Kidney epithelial cell (primary cell): ENCODE results near the gene NAT14. TPM values are rescaled to one million over a fixed set of nuclear protein-coding genes. Genes with fewer than 3 reads are reported as not detected.

ENCODE experiments used
- DNase-seq: peaks from one replicate; pipeline ENCODE4 v3.0.0-alpha.2; 2010; ENCODE audit warnings: low read depth
- H3K27me3 ChIP-seq: 2 replicates; pipeline ENCODE4 v1.6.0; 2011; ENCODE audit warnings: low read length; ENCODE audit not compliant: control insufficient read depth, insufficient read depth
- H3K36me3 ChIP-seq: 2 replicates; pipeline ENCODE4 v1.5.1; 2011; ENCODE audit warnings: low read length; ENCODE audit not compliant: control insufficient read depth, insufficient read depth
- H3K4me3 ChIP-seq: 2 replicates; pipeline ENCODE4 v1.5.1; 2011; ENCODE audit warnings: low read depth, mild to moderate bottlenecking, control low read depth, low read length
- total RNA-seq: library from RNA; depleted of rRNA; stranded (reverse); fragments of >200 nt; gene quantifications from 2 replicates; pipeline ENCODE4 v1.2.3, GENCODE V29; 2015
- TF ChIP-seq, protein P1 (sequence below): IDR thresholded peaks from 2 replicates; pipeline ENCODE4 v1.5.1; 2011; ENCODE audit warnings: mild to moderate bottlenecking, moderate library complexity, low read length, control low read depth, inconsistent platforms; ENCODE audit not compliant: insufficient read depth, poor library complexity, severe bottlenecking

NAT14 gene
- total RNA-seq, 1 donor from 2014 or later: 18.2 TPM

DNA sequence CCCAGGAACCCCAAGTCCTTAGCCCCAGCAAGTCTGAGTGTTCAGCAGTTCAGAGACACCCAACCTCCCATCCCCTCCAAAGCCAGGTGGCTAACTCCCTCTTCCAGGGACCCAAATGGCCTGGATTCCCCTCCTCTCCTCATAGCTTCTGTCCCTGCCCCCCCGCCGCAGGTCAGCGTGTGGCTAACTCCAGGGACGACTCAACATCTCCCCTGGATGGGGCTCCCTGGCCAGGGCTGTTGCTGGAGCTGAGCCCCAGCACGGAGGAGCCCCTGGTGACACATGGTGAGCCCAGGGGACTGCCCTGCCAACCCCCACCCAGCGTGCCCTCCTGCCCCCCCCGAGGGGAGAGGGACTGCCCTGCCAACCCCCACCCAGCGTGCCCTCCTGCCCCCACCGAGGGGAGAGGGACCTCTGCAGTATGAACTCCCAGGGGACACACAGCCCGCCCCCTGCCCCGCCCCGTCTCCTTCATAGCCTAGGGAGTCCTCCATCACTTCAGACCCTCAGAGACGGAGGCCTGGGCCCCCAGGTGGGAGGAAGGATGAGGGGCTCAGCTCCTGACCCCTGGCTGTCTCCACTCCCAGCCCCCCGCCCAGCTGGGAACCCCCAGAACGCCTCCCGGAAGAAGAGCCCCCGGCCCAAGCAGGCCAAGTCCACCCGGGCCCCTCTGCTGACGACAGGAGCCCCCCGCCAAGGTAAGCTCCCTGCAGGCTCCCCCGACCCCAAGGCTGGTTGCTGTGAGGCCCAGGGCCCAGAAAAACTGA, 4.9 kb downstream of the NAT14 start:
- Histone ChIP-seq H3K4me3 (no peak overlapping the region), H3K36me3 (no peaks in the 10 kb centered on the region), H3K27me3 (no peaks in the 10 kb centered on the region)
- TF ChIP-seq, protein P1, sequence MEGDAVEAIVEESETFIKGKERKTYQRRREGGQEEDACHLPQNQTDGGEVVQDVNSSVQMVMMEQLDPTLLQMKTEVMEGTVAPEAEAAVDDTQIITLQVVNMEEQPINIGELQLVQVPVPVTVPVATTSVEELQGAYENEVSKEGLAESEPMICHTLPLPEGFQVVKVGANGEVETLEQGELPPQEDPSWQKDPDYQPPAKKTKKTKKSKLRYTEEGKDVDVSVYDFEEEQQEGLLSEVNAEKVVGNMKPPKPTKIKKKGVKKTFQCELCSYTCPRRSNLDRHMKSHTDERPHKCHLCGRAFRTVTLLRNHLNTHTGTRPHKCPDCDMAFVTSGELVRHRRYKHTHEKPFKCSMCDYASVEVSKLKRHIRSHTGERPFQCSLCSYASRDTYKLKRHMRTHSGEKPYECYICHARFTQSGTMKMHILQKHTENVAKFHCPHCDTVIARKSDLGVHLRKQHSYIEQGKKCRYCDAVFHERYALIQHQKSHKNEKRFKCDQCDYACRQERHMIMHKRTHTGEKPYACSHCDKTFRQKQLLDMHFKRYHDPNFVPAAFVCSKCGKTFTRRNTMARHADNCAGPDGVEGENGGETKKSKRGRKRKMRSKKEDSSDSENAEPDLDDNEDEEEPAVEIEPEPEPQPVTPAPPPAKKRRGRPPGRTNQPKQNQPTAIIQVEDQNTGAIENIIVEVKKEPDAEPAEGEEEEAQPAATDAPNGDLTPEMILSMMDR: no peak
- DNase-seq: no peak

DNA sequence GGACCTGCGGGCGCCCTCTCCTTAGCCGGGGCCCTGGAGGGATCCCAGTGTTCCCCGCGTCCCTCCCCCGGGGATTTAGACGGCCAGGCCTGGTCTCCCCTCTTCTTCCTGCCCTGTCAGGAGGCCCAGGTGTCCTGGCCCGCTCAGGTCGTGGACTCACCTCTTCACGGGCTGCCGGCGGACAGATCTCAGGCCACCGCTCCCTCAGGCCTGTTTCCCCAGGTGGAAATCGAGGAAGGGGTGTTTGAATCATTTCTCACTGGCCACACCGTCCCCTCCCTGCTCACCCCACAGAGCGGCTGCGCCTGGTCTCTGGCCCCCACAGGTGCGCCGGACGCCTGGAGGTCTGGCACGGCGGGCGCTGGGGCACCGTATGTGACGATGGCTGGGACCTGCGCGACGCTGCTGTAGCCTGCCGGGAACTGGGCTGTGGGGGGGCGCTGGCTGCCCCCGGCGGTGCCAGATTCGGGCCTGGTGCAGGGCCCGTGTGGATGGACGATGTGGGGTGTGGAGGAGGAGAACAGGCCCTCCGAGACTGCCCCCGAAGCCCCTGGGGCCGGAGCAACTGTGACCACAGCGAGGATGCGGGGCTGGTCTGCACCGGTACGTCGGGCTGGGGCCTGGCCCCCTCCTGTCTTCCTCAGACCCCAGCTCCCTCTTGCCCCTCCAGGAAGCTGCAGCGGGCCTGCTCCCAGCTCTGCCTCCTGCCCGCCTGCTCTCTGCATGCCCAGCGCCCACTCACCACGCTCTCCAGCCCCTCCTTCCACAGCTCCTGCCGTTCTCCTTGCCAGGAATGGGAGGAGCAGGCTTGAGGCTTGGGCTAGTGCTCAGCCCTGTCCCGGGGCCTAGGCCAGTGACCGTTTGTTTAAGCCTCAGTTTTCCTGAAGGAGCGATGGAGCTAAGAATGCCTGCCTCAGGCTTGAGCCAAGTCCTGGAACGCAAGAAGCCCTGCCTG, 5.8 kb downstream of the NAT14 start:
- no peaks in the 10 kb centered on the region for H3K36me3 ChIP-seq
- H3K27me3 ChIP-seq: no peaks in the 10 kb centered on the region

DNA sequence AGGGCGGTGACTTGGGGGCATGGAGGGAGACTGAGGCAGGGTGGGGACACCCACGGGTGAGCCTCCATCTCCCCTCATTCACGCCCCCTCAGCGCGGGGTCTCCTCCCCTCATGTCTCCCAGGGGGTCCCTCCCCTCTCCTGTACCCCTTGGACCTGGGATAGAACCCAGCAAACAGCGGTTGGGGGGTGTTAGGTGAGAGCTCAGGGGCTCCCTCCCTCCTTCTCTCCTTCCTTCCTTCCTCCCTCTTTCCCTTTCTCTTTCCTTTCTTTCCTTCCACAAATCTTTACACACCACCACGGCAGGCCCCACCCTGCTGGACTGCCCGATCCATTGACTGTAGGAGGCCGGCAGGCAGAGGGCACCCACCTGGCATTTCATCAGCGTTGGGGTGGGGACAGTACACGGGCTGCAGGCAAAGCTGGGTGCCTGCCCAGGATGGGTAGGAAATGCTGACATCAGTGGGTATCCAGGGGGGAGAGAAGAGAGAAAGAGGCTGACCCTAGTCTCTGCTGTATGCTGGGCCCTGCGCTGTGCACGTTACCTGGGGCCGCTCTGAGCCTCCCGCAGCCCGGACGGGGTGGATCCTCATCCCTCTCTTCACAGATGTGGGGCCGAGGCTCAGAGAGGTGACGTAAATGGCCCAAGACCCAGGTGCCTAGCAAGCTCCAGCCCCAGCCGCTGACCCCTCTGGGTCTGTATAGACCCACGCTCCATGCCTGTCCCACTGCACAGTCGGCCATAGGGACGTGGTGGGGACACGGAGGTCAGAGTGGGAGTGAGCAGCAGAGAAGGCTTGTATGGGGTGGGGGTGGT, 6.8 kb downstream of the NAT14 start:
- no peaks in the 10 kb centered on the region for H3K36me3 ChIP-seq

More for the DNA sequence above, 5.8 kb downstream of the NAT14 start:
- no peak for DNase-seq
- no peak overlapping the region for H3K4me3 ChIP-seq
- TF ChIP-seq, protein P1: no peak

DNA sequence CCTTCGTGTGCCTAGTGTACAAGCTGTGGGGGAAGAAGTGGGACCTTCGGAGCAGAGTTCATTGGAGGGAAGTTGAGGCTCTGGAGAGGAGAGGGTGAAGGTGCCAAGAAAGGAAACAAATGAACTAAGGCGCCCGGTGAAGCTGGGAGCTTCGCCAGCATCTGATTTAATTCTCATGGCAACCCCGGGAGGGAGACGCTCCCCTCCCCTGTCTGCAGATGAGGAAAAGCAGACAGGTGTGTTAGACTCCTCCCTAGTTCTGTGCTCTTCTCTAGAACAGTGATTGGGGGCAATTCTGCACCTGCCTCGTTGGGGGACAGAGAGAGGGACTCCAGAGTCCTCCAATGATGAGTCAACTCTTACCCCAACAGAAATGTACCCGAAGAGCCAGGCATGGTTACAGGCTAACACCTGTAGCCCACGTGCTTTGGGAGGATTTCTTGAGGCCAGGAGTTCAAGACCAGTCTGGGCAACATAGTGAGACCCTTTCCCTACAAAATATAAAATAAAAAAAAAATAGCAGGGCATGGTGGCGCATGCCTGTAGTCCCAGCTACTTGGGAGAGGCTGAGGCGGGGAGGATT, 7.5 kb downstream of the NAT14 start:
- Histone ChIP-seq H3K36me3 (no peaks in the 10 kb centered on the region), H3K27me3 (no peaks in the 10 kb centered on the region), H3K4me3 (no peak overlapping the region)
- TF ChIP-seq, protein P1: no peak
- no peak for DNase-seq

More for the DNA sequence above, 6.8 kb downstream of the NAT14 start:
- H3K4me3 ChIP-seq: no peak overlapping the region
- TF ChIP-seq, protein P1: no peak
- no peak for DNase-seq
- H3K27me3 ChIP-seq: no peaks in the 10 kb centered on the region

DNA sequence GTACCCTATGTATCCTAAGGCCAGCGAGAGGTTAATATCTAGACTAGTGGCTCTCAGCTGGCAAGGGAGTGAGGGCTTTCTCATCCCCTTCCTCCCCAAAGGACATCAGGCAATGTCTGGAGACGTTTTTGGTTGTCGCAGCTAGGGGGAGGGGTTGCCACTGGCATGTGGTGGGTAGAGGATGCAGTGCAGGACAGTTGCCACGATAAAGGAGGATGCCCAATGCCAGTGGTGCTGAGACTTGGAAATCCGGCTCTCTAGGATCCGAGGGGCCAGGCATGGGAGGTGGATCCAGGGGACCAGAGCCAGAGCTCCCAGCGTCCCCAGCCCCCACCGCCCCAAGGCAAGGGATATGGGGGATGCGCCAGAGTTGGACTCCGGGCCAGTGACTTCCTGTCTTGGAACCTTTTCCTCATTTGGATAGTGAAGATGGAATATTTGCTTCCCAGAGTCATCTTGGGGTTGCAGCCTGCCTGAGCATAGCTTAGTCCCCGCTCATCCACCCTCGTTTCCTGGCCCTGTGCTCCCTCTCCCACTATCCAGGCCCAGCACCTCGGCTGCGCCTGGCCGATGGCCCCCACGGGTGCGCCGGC, 8.2 kb downstream of the NAT14 start:
- DNase-seq: no peak
- TF ChIP-seq, protein P1: no peak
- no peaks in the 10 kb centered on the region for H3K27me3 ChIP-seq
- H3K36me3 ChIP-seq: peaks cover 2% of the 10 kb centered on the region
- no peak overlapping the region for H3K4me3 ChIP-seq
